GM23338 (cell line): ENCODE data around the gene FKBP5. TPM values are rescaled to one million over a fixed set of nuclear protein-coding genes. Genes with fewer than 3 reads are reported as not detected.

Experiments
- ATAC-seq: fragments of 200-7000 bp; cut with Tn5 transposase; 3 replicates; pipeline ENCODE4 v1.9.1; 2020
- DNase-seq: peaks from one replicate; pipeline ENCODE4 v3.0.0-alpha.2; 2015; ENCODE audit warnings: low spot score
- H2AFZ ChIP-seq: fragments of 200-600 bp; sonication (generic); 2 replicates; pipeline ENCODE4 v1.8.0; 2016; ENCODE audit warnings: antibody characterized with exemption, mild to moderate bottlenecking, moderate library complexity
- H3F3A ChIP-seq: fragments of 200-600 bp; sonication (generic); replicated peaks from 2 replicates; pipeline ENCODE4 v1.8.0; 2017; ENCODE audit warnings: antibody characterized with exemption, mixed run types, low read depth
- H3K27ac ChIP-seq: fragments of 200-600 bp; sonication (generic); 2 replicates; pipeline ENCODE4 v1.6.1; 2016; ENCODE audit warnings: low read depth
- H3K27me3 ChIP-seq: fragments of 200-600 bp; sonication (generic); 2 replicates; pipeline ENCODE4 v1.8.0; 2016; ENCODE audit warnings: mild to moderate bottlenecking, mixed run types, moderate library complexity; ENCODE audit not compliant: insufficient read depth
- H3K36me3 ChIP-seq: fragments of 200-600 bp; sonication (generic); 2 replicates; pipeline ENCODE4 v1.8.0; 2016; ENCODE audit warnings: mild to moderate bottlenecking; ENCODE audit not compliant: insufficient read depth
- H3K4me1 ChIP-seq: fragments of 200-600 bp; sonication (generic); 2 replicates; pipeline ENCODE4 v1.8.0; 2016; ENCODE audit warnings: mild to moderate bottlenecking, moderate library complexity; ENCODE audit not compliant: insufficient read depth
- H3K4me2 ChIP-seq: fragments of 200-600 bp; sonication (generic); 2 replicates; pipeline ENCODE4 v1.7.1; 2017; ENCODE audit warnings: mixed run types
- H3K4me3 ChIP-seq: fragments of 200-600 bp; sonication (generic); 2 replicates; pipeline ENCODE4 v1.6.1; 2016; ENCODE audit warnings: mixed run types
- H3K79me2 ChIP-seq: fragments of 200-600 bp; sonication (generic); replicated peaks from 2 replicates; pipeline ENCODE4 v1.8.0; 2017; ENCODE audit warnings: mild to moderate bottlenecking; ENCODE audit not compliant: insufficient read depth
- H3K9me2 ChIP-seq: fragments of 200-600 bp; sonication (generic); 2 replicates; pipeline ENCODE4 v1.8.0; 2017; ENCODE audit not compliant: insufficient read depth
- H4K20me1 ChIP-seq: fragments of 200-600 bp; sonication (generic); replicated peaks from 2 replicates; pipeline ENCODE4 v1.8.0; 2017; ENCODE audit warnings: mild to moderate bottlenecking; ENCODE audit not compliant: insufficient read depth
- H3K27ac Mint-ChIP-seq: 2 replicates; pipeline ENCODE4 v1.8.0; 2020; ENCODE audit warnings: inconsistent platforms, mild to moderate bottlenecking, moderate library complexity, mixed read lengths
- H3K27me3 Mint-ChIP-seq: 3 replicates; pipeline ENCODE4 v1.8.0; 2022; ENCODE audit warnings: low read depth, mild to moderate bottlenecking, moderate library complexity, mixed read lengths, inconsistent platforms; ENCODE audit not compliant: insufficient read depth, poor library complexity
- H3K36me3 Mint-ChIP-seq: 3 replicates; pipeline ENCODE4 v1.8.0; 2021; ENCODE audit warnings: low read depth, mild to moderate bottlenecking, inconsistent platforms, moderate library complexity, mixed read lengths
- H3K4me1 Mint-ChIP-seq: 3 replicates; pipeline ENCODE4 v1.8.0; 2020; ENCODE audit warnings: mild to moderate bottlenecking, inconsistent platforms, mixed read lengths
- H3K4me3 Mint-ChIP-seq: 3 replicates; pipeline ENCODE4 v1.8.0; 2021; ENCODE audit warnings: moderate library complexity, mild to moderate bottlenecking, inconsistent platforms, mixed read lengths
- H3K9me3 Mint-ChIP-seq: 3 replicates; pipeline ENCODE4 v1.8.0; 2020; ENCODE audit warnings: moderate library complexity, mild to moderate bottlenecking, inconsistent platforms, mixed read lengths
- CREB1 ChIP-seq: fragments of 250-450 bp; sonication (Bioruptor Pico); IDR thresholded peaks from 2 replicates; pipeline ENCODE4 v1.5.0; 2020; ENCODE audit warnings: low read depth, mild to moderate bottlenecking, moderate library complexity
- EZH2 ChIP-seq: fragments of 200-600 bp; sonication (generic); IDR thresholded peaks from one replicate; pipeline ENCODE4 v1.8.0; 2017; ENCODE audit warnings: antibody characterized with exemption, mild to moderate bottlenecking, low read depth; ENCODE audit not compliant: unreplicated experiment
- JUNB ChIP-seq: IDR thresholded peaks from one replicate; pipeline ENCODE4 v1.6.1; 2016; ENCODE audit warnings: antibody characterized with exemption; ENCODE audit not compliant: unreplicated experiment
- NANOG ChIP-seq: IDR thresholded peaks from 2 replicates; pipeline ENCODE4 v1.6.1; 2016; ENCODE audit warnings: antibody characterized with exemption, borderline replicate concordance
- POLR2AphosphoS5 ChIP-seq: IDR thresholded peaks from 2 replicates; pipeline ENCODE4 v1.6.1; 2016; ENCODE audit warnings: antibody characterized with exemption, low read depth
- STAT1 ChIP-seq: IDR thresholded peaks from one replicate; pipeline ENCODE4 v1.6.1; 2016; ENCODE audit warnings: antibody characterized with exemption; ENCODE audit not compliant: unreplicated experiment
- ZNF114 ChIP-seq: fragments of 250-450 bp; sonication (Bioruptor Pico); IDR thresholded peaks from 2 replicates; pipeline ENCODE4 v1.5.0; 2020; ENCODE audit warnings: mild to moderate bottlenecking, moderate library complexity
- ZNF331 ChIP-seq: fragments of 250-450 bp; sonication (Bioruptor Pico); IDR thresholded peaks from 2 replicates; pipeline ENCODE4 v1.5.0; 2020; ENCODE audit warnings: low read depth, mild to moderate bottlenecking, moderate library complexity
- polyA plus RNA-seq: library from polyadenylated mRNA; unstranded; fragments of >200 nt; fragmentation: Nextera tagmentation; extraction: Ambion mirVana; gene quantifications from 2 replicates; pipeline ENCODE4 v1.2.1, GENCODE V29; 2016
- total RNA-seq: library from RNA; depleted of rRNA; stranded (reverse); fragments of >200 nt; shearing (Covaris generic); gene quantifications from 2 replicates; pipeline ENCODE4 v1.2.3, GENCODE V29; 2014
- TF ChIP-seq, protein P1 (sequence below): IDR thresholded peaks from 2 replicates; pipeline ENCODE4 v1.6.1; 2016; ENCODE audit warnings: antibody characterized with exemption
- TF ChIP-seq, protein P2 (sequence below), 2 experiments: fragments of 200-600 bp in 1 of 2; sonication (generic) in 1 of 2; conservative IDR thresholded peaks; 2 replicates each; pipeline versions ENCODE4 v1.5.1 to v1.6.1; 2016 to 2017; ENCODE audit warnings: antibody characterized with exemption in 2 of 2, low read depth in 2 of 2, mild to moderate bottlenecking in 2 of 2, moderate library complexity in 1 of 2
- TF ChIP-seq, protein P3 (sequence below): fragments of 250-450 bp; sonication (Bioruptor Pico); IDR thresholded peaks from 2 replicates; pipeline ENCODE4 v1.5.0; 2020; ENCODE audit warnings: mild to moderate bottlenecking, moderate library complexity

The FKBP5 gene
- total and polyA plus RNA-seq, 2 experiments from 2014 or later, result 19.8 to 28.6 TPM

DNA sequence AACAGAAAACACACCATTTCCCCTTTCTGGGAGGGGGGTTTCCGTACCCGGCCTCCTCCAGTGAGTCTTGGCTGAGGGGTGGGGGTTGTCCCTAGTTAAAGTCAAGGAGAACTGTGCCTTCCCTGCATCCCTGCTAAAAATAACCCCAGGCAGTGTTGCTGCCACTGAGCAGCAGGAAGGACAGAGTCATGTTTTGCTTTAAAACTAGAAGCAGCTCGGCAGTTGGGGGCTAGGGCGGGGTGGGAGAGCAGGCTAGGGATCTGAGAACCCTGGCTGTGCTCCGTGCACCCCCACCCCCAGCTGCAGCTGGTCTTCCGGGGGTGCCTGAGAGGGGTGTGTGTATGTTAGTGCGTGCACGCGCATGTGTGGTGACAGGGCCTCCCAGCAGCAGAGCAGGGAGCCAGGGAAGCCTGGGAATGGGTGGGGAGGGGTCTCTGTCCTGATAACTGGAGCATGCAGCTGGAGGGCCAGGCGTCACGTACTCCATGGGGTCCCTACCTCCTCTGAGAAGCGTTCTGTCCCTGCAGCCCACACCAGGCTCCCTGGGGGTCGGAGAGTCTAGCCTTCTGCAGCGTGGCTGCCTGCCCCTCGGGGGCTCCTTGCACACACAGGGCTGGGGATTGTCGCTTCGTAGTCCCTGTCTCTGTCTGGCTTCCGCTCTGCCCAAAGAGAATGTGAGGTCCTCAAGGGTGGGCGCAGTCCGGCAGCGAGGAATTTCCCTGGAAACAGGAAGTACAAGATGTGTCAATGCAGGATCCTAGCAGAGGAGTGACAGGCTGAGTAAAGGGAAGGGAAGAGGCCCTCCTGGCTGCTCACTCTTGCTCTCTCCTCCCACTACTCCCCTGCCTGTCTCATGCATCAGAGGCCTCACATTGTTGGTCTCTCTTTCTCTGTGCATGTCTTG is 31.4 kb upstream of the FKBP5 start:
- Histone ChIP-seq H3K79me2 (no peaks in the 10 kb centered on the region), H3F3A (peaks cover 25% of the 10 kb centered on the region), H3K27ac (peak overlapping the region; percentile 82; the same call in 1 of the 2 replicates), H2AFZ (peak overlapping the region; percentile 48), H3K27me3 (0 out of 2 replicates have a peak, but pooled peaks cover 1% of the 10 kb centered on the region), H4K20me1 (no peaks in the 10 kb centered on the region), H3K4me3 (peak overlapping the region; percentile 29; the same call in 1 of the 2 replicates), H3K4me1 (peaks cover 40% of the 10 kb centered on the region), H3K4me2 (peak overlapping the region; percentile 53), H3K9me2 (no peaks in the 10 kb centered on the region), H3K36me3 (no peaks in the 10 kb centered on the region)
- Mint-ChIP-seq H3K9me3 (no peaks in the 10 kb centered on the region), H3K27me3 (peaks cover 31% of the 10 kb centered on the region), H3K4me1 (peaks cover 59% of the 10 kb centered on the region), H3K4me3 (peak overlapping the region; percentile 13; the same call in 1 of the 3 replicates), H3K36me3 (no peaks in the 10 kb centered on the region), H3K27ac (peak overlapping the region; percentile 74)
- ATAC-seq, result peak; percentile 53
- TF ChIP-seq NANOG (0 out of 2 replicates have a peak, but pooled peaks have one; percentile 8), ZNF114 (no peak)
- DNase-seq, result peak; percentile 58

DNA sequence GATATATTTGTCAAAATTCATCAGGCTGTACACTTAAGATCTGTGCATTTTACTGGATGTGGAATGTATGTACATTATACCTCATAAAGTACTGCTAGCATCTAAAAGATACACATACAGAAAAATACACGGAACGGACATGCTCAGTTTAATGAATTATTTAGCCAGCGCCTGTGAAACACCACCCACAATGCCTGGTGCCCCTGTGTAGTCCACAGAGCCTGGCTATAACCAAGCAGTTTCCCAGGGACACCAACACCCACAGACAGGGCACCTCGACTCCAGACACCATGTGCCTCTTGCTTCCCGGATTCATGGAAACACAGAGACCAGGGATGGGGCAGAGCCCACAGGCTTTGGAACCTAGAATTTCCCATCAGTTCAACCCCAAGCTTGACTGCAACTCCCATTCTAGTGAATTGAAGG is 30.7 kb upstream of the FKBP5 start:
- H3K4me2 ChIP-seq, result peak overlapping the region; percentile 53
- Mint-ChIP-seq H3K27ac (no peak overlapping the region), H3K4me3 (no peak overlapping the region; the same call in 2 of the 3 replicates)
- no peak for TF ChIP-seq ZNF331
- TF ChIP-seq STAT1, result no peak
- no peak for TF ChIP-seq POLR2AphosphoS5
- TF ChIP-seq, protein P1, sequence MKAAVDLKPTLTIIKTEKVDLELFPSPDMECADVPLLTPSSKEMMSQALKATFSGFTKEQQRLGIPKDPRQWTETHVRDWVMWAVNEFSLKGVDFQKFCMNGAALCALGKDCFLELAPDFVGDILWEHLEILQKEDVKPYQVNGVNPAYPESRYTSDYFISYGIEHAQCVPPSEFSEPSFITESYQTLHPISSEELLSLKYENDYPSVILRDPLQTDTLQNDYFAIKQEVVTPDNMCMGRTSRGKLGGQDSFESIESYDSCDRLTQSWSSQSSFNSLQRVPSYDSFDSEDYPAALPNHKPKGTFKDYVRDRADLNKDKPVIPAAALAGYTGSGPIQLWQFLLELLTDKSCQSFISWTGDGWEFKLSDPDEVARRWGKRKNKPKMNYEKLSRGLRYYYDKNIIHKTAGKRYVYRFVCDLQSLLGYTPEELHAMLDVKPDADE, result no peak
- no peak for TF ChIP-seq CREB1
- TF ChIP-seq, protein P2, sequence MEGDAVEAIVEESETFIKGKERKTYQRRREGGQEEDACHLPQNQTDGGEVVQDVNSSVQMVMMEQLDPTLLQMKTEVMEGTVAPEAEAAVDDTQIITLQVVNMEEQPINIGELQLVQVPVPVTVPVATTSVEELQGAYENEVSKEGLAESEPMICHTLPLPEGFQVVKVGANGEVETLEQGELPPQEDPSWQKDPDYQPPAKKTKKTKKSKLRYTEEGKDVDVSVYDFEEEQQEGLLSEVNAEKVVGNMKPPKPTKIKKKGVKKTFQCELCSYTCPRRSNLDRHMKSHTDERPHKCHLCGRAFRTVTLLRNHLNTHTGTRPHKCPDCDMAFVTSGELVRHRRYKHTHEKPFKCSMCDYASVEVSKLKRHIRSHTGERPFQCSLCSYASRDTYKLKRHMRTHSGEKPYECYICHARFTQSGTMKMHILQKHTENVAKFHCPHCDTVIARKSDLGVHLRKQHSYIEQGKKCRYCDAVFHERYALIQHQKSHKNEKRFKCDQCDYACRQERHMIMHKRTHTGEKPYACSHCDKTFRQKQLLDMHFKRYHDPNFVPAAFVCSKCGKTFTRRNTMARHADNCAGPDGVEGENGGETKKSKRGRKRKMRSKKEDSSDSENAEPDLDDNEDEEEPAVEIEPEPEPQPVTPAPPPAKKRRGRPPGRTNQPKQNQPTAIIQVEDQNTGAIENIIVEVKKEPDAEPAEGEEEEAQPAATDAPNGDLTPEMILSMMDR (conservative IDR thresholded peaks at IDR 0.05; ENCODE audit: low read depth in 2 of 2), result no peak
- no peak for TF ChIP-seq JUNB
- TF ChIP-seq ZNF114, result no peak
- TF ChIP-seq EZH2, result no peak
- TF ChIP-seq, protein P3, sequence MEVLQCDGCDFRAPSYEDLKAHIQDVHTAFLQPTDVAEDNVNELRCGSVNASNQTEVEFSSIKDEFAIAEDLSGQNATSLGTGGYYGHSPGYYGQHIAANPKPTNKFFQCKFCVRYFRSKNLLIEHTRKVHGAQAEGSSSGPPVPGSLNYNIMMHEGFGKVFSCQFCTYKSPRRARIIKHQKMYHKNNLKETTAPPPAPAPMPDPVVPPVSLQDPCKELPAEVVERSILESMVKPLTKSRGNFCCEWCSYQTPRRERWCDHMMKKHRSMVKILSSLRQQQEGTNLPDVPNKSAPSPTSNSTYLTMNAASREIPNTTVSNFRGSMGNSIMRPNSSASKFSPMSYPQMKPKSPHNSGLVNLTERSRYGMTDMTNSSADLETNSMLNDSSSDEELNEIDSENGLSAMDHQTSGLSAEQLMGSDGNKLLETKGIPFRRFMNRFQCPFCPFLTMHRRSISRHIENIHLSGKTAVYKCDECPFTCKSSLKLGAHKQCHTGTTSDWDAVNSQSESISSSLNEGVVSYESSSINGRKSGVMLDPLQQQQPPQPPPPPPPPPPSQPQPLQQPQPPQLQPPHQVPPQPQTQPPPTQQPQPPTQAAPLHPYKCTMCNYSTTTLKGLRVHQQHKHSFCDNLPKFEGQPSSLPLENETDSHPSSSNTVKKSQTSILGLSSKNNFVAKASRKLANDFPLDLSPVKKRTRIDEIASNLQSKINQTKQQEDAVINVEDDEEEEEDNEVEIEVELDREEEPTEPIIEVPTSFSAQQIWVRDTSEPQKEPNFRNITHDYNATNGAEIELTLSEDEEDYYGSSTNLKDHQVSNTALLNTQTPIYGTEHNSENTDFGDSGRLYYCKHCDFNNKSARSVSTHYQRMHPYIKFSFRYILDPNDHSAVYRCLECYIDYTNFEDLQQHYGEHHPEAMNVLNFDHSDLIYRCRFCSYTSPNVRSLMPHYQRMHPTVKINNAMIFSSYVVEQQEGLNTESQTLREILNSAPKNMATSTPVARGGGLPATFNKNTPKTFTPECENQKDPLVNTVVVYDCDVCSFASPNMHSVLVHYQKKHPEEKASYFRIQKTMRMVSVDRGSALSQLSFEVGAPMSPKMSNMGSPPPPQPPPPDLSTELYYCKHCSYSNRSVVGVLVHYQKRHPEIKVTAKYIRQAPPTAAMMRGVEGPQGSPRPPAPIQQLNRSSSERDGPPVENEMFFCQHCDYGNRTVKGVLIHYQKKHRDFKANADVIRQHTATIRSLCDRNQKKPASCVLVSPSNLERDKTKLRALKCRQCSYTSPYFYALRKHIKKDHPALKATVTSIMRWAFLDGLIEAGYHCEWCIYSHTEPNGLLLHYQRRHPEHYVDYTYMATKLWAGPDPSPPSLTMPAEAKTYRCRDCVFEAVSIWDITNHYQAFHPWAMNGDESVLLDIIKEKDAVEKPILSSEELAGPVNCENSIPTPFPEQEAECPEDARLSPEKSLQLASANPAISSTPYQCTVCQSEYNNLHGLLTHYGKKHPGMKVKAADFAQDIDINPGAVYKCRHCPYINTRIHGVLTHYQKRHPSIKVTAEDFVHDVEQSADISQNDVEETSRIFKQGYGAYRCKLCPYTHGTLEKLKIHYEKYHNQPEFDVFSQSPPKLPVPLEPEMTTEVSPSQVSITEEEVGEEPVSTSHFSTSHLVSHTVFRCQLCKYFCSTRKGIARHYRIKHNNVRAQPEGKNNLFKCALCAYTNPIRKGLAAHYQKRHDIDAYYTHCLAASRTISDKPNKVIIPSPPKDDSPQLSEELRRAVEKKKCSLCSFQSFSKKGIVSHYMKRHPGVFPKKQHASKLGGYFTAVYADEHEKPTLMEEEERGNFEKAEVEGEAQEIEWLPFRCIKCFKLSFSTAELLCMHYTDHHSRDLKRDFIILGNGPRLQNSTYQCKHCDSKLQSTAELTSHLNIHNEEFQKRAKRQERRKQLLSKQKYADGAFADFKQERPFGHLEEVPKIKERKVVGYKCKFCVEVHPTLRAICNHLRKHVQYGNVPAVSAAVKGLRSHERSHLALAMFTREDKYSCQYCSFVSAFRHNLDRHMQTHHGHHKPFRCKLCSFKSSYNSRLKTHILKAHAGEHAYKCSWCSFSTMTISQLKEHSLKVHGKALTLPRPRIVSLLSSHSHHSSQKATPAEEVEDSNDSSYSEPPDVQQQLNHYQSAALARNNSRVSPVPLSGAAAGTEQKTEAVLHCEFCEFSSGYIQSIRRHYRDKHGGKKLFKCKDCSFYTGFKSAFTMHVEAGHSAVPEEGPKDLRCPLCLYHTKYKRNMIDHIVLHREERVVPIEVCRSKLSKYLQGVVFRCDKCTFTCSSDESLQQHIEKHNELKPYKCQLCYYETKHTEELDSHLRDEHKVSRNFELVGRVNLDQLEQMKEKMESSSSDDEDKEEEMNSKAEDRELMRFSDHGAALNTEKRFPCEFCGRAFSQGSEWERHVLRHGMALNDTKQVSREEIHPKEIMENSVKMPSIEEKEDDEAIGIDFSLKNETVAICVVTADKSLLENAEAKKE (CRISPR knock-in tag), result no peak

More for the DNA sequence above, 30.7 kb upstream of the FKBP5 start:
- H3K36me3 Mint-ChIP-seq, result no peaks in the 10 kb centered on the region
- Histone ChIP-seq H2AFZ (peak overlapping the region; percentile 48), H3K9me2 (no peaks in the 10 kb centered on the region), H4K20me1 (no peaks in the 10 kb centered on the region), H3K79me2 (no peaks in the 10 kb centered on the region), H3K36me3 (no peaks in the 10 kb centered on the region), H3K4me1 (peaks cover 40% of the 10 kb centered on the region), H3F3A (peaks cover 25% of the 10 kb centered on the region), H3K4me3 (peak overlapping the region; percentile 29; the same call in 1 of the 2 replicates), H3K27ac (peak overlapping the region; percentile 82; the same call in 1 of the 2 replicates), H3K27me3 (no peaks in the 10 kb centered on the region)
- H3K27me3 Mint-ChIP-seq, result peaks cover 28% of the 10 kb centered on the region
- no peaks in the 10 kb centered on the region for H3K9me3 Mint-ChIP-seq
- no peak for DNase-seq
- peak; percentile 10 for ATAC-seq
- peaks cover 55% of the 10 kb centered on the region for H3K4me1 Mint-ChIP-seq
